Activated CD8-positive, alpha-beta memory T cell treated with anti-CD3 and anti-CD28 coated beads, Interleukin-2, amount 50 U/mL, for 24 hours (primary cell): ENCODE data around the gene ATP2C2.

Experiments used
- DNase-seq: peaks from one replicate; pipeline ENCODE4 v3.0.0-alpha.2; 2020; ENCODE audit errors: extremely low read depth

Gene ATP2C2

DNA sequence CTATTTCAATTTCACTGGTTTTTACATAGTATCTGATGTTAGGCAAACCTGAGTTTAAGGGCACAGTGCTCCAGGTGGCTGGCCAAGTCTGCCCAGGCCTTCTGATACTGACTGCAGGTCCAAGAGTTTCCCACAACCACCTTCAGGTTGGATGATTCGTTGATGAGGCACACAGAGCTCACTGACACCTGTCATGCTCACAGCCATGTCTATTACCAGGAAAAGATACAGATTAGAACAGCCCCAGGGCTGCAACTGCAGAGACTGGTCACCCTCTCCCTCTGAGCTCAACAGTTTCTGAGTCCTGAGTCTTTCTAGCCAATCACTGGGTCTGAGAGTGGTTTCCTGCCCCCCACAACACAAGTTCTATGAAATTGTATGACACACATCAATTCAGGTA lies 98.9 kb downstream of the ATP2C2 start:
- DNase-seq: no peak

DNA sequence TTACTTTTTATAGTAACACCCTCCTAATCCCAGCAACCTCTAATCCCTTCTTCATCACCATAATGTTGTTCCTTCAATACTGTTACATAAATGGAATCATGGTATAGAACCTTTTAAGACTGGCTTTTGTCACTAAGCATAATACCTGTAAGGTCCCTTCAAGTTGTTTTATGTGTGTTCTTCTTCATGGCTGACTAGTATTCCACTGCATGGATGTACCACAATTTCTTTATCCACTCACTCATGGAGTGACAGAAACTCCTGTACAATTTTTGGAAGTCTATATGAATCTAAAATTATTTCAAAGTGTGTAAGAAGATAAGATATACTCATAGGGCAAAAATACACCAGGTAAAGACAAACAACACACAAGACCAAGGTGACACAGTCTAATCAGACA lies 99.4 kb downstream of the ATP2C2 start:
- DNase-seq: no peak

DNA sequence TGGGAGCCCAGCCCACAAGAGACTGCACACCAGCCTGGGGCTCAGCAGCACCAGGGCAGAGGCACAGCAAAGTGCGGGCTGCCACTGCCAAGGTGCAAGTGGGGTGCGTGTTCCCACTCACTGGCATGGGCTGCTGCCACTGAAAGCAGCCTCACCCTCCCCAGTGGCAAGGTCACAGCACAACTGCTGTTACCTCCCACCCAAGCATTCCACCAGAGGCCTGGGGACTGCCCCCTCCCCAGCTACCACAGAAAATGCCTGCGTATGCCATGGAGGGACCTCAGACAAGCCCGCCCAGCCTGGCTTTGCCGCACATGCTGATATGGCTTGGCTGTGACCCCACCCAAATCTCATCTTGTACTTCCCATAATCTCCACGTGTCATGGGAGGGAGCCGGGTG lies 103.0 kb downstream of the ATP2C2 start:
- no peak for DNase-seq

DNA sequence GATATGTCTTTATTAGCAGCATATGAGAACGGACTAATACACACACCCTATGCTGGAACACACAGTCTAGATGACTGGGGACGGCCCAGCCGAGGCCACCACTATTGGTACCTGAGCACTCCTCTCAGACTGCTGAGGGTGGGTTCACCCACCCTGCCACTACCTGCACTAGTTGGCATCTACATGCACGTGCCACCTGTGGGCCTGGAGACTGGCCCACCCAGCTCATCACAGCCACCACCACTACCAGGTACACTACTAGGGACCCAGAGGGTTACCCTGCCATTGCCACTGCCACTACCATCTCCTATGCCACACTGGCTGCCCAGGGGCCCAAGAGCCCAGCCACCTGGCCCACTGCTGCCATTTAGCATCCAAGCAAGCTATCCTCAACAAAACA lies 103.6 kb downstream of the ATP2C2 start:
- no peak for DNase-seq

- no peak for DNase-seq
Measured at GRCh38 chr16:84475643-84476240, 107.4 kb downstream of the ATP2C2 start.

DNA sequence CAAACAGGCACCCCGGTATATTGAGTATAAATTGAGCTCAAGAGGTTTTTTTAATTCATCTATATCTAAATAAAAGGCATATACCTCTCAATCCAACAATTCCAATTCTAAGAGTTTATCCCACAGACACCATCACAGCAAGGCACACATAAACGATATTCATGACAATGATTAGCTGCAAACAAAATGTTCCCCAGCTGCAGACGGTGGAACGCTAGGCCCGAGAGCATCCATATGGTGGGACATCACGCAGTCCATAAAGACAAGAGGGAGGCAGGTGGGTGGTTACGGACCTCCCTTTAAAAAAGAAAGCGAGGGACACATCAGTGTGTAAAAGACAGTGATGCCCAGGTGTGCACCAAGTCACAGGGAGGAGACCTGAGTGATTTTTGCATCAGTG lies 108.1 kb downstream of the ATP2C2 start:
- DNase-seq: no peak

GRCh38 chr16:84477661-84478060 lies 109.3 kb downstream of the ATP2C2 start:
- DNase-seq: no peak

- DNase-seq: no peak
Measured at GRCh38 chr16:84478172-84478947, 110.0 kb downstream of the ATP2C2 start.

DNA sequence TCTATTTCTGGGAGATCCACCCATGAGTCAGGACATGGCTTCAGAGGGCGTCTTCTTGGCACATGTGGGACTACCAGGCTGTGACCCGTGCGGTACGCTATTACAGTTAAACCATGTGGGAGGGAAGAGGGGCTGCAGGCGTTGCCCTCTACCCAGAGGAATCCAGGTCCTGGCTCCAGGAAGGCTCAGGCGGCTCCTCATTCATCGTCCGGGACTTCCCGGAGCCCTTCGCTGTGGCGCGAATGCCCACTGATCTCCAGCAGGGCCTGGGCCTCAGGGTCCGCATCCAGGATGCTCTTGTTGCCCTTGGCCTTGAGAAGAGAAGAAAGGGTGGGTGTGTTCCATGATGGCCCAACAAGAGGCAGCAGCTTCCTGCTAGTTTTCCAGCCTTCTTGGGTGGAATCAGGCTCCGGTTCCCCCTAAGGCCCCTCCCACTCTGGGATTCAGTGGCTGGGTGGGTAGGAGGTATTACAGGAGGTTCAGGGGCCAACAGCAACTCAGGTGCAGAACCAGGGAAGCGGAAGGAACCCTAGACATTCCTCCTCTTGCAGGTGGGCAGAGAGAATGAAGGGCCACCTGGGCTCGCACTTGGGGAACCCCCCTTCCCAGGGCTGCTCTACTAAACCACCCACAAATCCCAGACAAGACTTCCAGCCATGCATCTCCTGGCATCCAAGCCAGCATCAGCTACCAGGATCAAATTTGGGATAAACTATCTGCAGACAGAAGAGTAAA lies 111.5 kb downstream of the ATP2C2 start:
- no peak for DNase-seq

GRCh38 chr16:84481051-84481735 lies 112.9 kb downstream of the ATP2C2 start:
- no peak for DNase-seq

GRCh38 chr16:84482001-84482891 lies 113.9 kb downstream of the ATP2C2 start:
- no peak for DNase-seq

DNA sequence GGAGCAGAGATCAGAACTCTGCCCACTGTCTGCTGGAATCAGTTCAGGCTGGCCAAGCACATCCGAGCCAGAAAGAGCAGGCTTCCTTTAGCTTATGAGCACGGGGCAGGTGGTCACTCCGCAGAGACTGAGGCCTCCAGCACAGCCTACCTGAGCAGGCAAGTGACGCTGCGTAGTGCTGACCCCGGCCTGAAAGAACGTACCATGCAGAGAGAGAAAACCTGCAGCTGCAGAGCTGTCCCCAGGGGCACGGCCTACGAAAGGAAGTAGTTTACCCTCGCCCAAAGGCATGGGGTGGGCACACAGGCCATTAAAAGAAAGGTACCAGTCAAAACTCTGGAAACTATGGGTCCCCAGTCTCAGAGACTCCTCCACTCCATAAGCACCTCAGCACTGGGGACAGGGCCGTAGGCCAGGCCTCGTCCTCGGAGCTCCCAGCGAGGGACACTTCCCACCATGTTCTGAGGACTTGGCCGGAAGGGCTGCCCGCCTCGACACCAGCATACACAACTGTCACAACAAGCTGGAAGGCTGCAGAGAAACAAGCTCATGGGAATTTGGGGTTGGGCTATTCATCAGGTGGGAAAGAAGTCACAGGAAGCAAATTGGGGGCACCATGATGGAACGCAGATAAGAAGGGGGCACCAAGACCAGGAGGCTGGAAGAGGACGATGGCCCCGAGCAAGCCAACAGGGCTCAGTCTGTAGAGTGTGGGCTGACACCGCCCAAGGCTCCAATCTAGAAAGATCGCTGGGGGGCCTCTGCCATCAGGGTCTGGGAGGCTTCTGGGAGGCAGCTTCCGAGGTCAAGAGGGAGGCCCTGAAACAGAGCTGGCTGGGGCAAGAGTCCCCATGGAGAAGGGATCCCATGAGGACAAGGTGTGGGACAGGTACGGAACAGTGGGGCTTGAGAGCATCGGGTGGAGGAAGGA lies 114.9 kb downstream of the ATP2C2 start:
- no peak for DNase-seq

DNA sequence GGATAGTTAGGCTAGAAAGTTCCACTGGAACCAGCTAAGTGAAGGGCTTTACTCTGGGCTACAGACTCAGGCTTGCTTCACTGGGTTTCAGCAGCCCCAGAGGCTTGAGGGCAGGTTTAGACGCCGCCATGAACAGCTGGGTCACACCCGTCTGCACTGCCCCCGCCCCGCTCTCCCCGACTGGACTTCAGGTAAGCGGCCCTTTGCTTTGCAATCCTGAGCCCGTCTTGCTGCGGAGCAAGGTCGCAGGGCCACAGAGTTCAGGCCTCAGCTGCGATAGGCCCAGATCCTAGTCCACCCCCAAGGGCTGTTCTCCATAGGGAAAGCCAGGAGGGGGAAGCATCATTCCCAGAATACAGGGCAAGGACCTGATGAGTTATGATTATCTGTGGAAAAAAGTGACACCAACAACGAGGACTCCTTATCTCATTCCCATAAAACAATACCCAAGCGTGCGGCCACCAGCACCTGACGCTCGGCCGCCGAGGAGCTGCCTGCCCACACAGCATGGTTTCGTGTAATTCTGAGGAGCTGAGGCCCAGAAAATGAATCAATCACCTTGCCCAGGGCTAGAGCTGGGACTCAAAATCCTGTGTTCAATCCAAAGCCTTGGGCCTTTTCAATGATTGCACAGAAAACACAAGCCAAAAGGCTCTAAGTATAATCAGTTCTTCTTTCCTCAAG lies 115.7 kb downstream of the ATP2C2 start:
- no peak for DNase-seq

- no peak for DNase-seq
Measured at GRCh38 chr16:84484579-84485254, 116.4 kb downstream of the ATP2C2 start.

DNA sequence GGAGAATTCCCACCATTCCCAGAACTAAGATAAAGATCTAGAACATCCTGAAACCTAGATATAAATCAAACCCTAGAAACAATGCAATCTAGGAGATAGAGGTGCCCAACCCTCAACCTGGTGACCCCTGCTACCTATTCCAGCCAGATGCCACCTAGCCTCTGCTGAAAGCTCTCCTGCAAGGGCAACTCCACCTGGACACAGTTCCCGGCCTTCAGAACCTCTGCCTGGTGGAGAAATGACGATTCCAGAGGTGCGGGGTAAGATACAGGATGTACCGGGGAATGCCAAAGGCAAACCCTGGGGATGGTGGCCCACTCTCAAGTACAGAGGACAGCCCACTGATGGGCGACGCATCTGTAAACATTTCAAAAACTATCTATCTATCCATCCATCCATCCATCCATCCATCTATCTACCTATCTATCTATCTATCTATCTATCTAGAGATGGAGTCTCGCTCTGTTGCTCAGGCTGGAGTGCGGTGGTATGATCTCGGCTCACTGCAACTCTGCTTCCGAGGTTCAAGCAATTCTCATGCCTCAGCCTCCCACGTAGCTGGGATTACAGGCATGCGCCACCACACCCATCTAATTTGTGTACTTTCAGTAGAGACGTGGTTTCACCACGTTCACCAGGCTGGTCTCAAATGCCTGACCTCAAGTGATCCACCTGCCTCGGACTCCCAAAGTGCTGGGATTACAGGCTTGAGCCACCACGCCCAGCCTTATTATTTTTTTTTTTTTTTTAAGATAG lies 117.1 kb downstream of the ATP2C2 start:
- no peak for DNase-seq

DNA sequence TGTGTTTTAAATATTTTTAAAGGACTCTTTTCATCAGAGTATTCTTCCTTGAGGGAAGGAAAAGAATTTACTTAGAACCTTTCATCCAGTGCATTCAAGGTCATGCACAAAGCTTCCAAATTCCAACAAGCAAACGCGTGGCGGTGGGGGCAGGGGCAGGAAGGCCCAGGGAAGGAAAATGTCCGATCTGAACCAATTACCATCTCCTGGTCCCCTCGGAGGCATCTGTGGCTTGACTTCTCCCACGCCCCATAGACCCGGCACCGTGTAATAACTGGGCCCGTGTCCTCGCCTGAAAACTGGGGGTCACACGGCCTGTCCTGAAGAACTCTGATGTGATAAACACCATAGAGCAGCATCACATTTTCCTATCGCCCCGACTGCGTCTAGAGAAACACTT lies 117.8 kb downstream of the ATP2C2 start:
- DNase-seq: no peak

DNA sequence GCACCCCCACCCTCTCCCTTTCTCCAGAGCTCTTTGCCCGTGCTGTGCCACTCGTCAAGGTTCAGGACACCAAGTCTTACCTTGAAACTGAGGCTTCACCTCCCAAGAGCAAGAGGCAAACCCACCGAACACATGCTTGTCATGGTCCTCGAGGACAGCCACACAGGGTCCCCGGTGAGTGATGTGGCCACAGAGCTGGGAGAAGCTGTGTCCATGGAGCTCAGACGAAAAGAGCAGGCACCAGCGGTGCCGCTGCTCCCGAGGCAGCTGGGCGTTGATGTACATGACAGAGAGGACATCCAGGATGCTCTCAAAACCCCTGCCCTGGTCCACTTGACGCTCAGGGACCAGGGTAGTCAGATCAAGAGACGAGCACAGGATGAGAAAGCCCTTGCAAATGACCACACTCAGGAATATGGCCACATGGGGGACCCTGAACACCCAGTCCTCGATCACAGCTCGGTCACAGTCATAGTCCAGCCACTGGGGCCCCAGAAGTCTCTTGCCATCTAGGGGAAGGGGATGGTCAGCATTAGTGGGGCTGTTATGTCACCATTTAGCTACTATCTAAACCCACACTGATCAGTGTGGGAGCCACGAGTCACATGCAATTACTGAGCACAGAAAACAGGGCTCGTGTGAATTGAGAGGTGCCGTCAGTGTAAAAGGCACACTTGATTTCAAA lies 118.4 kb downstream of the ATP2C2 start:
- DNase-seq: no peak

DNA sequence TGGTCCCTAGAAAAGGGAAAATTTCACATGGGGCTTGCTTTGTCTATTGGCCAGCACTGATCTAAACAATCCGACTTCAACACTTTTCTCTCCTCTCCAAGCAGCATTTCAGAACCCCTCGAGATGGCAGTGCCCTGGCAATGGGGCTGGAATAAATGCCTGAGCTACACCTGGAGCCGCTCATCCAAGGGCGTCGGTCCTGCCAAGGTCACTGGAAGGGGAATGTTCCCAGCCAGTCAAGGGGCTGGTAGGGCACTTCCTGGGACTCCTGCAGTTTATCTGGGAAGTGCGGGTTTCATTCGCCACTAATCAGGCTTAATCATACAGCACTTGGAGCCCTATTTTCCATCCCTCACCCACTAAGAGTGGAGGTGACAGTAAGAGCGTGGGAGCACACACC lies 119.0 kb downstream of the ATP2C2 start:
- no peak for DNase-seq
